Adrenal gland (tissue), 12 donors: ENCODE data around the gene CAPSL. TPM values are rescaled to one million over a fixed set of nuclear protein-coding genes. Genes with fewer than 3 reads are reported as not detected.

Source experiments
- DNase-seq, 7 donors: peaks; one replicate each; pipeline ENCODE4 v3.0.0-alpha.2; 2019 to 2020
- H3K27ac ChIP-seq, 5 donors: fragments of 200-600 bp; sonication (generic) in 4 of 5; 1 replicate in 3 of 5; 2 replicates in 2 of 5; pipeline versions ENCODE4 v1.5.1 to v1.8.0; 2016 to 2020; ENCODE audit warnings: mild to moderate bottlenecking in 1 of 5
- H3K27me3 ChIP-seq: fragments of 200-600 bp; 2 replicates; pipeline ENCODE4 v1.8.0; 2021
- H3K36me3 ChIP-seq, 2 donors: fragments of 200-600 bp; replicated peaks in 1 of 2; 1 replicate in 1 of 2; 2 replicates in 1 of 2; pipeline versions ENCODE4 v1.5.1 to v1.8.0; 2018 to 2022
- H3K4me1 ChIP-seq, 2 donors: fragments of 200-600 bp; replicated peaks in 1 of 2; 1 replicate in 1 of 2; 2 replicates in 1 of 2; pipeline versions ENCODE4 v1.5.1 to v1.8.0; 2018 to 2021
- H3K4me3 ChIP-seq, 4 donors: fragments of 200-600 bp; sonication (generic) in 3 of 4; one replicate each; pipeline ENCODE4 v1.5.1; 2016 to 2018
- H3K9me3 ChIP-seq, 3 donors: fragments of 200-600 bp; sonication (generic) in 1 of 3; replicated peaks in 1 of 3; 1 replicate in 2 of 3; 2 replicates in 1 of 3; pipeline versions ENCODE4 v1.5.1 to v1.8.0; 2016 to 2021
- POLR2A ChIP-seq, 2 donors: fragments of 450-650 bp; IDR thresholded peaks; one replicate each; pipeline ENCODE4 v1.6.1; 2017; ENCODE audit warnings: antibody characterized with exemption in 2 of 2, mild to moderate bottlenecking in 2 of 2, moderate library complexity in 1 of 2
- WGBS, 4 donors: extraction: QIAGEN DNeasy Blood & Tissue Kit in 2 of 4; methylation state at CpG; one replicate each; pipeline versions ENCODE4 v1.1.5 to v1.1.7; 2013 to 2017; 5-methylcytosine and 5-hydroxymethylcytosine counted together
- intact Hi-C, 2 donors: fragments of 100-400 bp; cut with DNase I; formaldehyde crosslinking; loops; one replicate each; pipeline versions ENCODE4 v1.14.1 to v1.15.0; 2022 to 2023
- polyA plus RNA-seq, 3 donors: library from polyadenylated mRNA; stranded (reverse); fragments of 200-250 nt in 2 of 3; fragments of 350-450 nt in 1 of 3; fragmentation: Illumina TruSeq in 1 of 3; extraction: RNeasy Lipid Tissue Mini Kit (QIAGEN cat#74804) in 1 of 3; gene quantifications; one replicate each; pipeline ENCODE4 v1.2.3, GENCODE V29; 2013 to 2014
- total RNA-seq, 9 donors: library from RNA; depleted of rRNA in 4 of 9; stranded (reverse); fragments of >200 nt in 4 of 9; fragments of 120-200 nt in 1 of 9; fragmentation: NEBNext Ultra II Directional in 1 of 9; extraction: Animal tissue kit (Norgen Biotek cat#: 25700) in 1 of 9; gene quantifications; one replicate each; pipeline versions ENCODE4 v1.1.0 to v1.2.4, GENCODE V29; 2013 to 2023
- TF ChIP-seq, protein P1 (sequence below), 6 experiments: fragments of 450-650 bp in 4 of 6; fragments of 200-600 bp in 2 of 6; sonication (generic) in 1 of 6; IDR thresholded peaks; 1 replicate in 5 of 6; 2 replicates in 1 of 6; pipeline versions ENCODE4 v1.5.1 to v1.8.0; 2016 to 2021; ENCODE audit warnings: antibody characterized with exemption in 6 of 6, mild to moderate bottlenecking in 2 of 6, moderate library complexity in 1 of 6
- donor health status: healthy with polysubstance abuse.
- donor health status: Bipolar disorder and iron deficiency.
- donor health status: DM: yes; HTN: yes; CAD: no.
- donor health status: DM: no; HTN: no; CAD: no.
- donor health status: DM: no; HTN: no; CAD: no.
- donor health status: DM: yes; HTN: yes; CAD: no.

CAPSL gene
- total and polyA plus RNA-seq, 12 donors = 0.27 TPM; not detected in 11

GRCh38 chr5:35902046-35902672 is 36.3 kb downstream of the CAPSL start:
- no peak overlapping the region for H3K4me3 ChIP-seq
- no peaks in the 10 kb centered on the region for H3K4me1 ChIP-seq
- no peaks in the 10 kb centered on the region for H3K36me3 ChIP-seq
- no peaks in the 10 kb centered on the region for H3K27me3 ChIP-seq
- H3K9me3 ChIP-seq = no peaks in the 10 kb centered on the region
- 76 to 91% (median 78%) methylated on average over 2 of the region's 2 CpGs for WGBS, 4 donors
- DNase-seq = no peak
- intact Hi-C loops = no loop called here
- TF ChIP-seq, protein P1, sequence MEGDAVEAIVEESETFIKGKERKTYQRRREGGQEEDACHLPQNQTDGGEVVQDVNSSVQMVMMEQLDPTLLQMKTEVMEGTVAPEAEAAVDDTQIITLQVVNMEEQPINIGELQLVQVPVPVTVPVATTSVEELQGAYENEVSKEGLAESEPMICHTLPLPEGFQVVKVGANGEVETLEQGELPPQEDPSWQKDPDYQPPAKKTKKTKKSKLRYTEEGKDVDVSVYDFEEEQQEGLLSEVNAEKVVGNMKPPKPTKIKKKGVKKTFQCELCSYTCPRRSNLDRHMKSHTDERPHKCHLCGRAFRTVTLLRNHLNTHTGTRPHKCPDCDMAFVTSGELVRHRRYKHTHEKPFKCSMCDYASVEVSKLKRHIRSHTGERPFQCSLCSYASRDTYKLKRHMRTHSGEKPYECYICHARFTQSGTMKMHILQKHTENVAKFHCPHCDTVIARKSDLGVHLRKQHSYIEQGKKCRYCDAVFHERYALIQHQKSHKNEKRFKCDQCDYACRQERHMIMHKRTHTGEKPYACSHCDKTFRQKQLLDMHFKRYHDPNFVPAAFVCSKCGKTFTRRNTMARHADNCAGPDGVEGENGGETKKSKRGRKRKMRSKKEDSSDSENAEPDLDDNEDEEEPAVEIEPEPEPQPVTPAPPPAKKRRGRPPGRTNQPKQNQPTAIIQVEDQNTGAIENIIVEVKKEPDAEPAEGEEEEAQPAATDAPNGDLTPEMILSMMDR (IDR thresholded peaks at IDR 0.05) = no peak
- TF ChIP-seq POLR2A (IDR thresholded peaks at IDR 0.05) = no peak
- H3K27ac ChIP-seq = no peak overlapping the region

DNA sequence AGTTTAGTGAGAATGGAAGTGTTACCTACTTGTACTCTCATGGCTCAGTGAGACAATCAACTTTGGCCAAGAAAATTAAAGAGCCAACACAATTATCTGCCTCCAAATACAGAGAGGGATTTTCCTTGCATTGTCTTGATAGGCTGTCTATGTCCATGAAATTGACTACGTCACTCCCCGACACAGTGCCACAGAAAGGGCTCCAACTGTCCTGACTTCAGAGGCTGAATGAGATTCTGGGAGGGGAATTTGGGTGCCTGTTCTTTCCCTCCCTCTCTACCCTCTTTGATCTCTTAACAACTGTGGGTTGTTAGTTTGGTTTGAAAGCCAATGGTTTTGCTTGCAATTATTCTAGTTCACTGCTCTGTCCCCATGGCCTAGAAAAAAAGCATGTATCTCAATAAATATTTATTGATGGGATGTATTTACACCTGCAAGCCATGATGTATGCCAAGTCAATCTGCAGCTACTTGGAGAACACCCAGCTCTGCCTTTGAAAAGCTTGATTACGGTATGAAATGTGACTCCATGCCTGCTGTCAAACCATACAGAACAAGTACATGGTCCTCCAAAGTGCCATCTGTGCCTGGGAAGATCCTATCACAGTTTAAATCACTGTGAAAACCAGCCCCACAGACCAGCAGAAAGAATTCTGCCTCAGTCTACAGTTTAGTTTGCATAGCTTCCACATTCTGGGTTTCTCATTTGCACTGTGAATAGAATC is 37.3 kb downstream of the CAPSL start:
- no peak for TF ChIP-seq POLR2A (IDR thresholded peaks at IDR 0.05)
- TF ChIP-seq, protein P1 (IDR thresholded peaks at IDR 0.05) = no peak
- intact Hi-C loops = no loop called here

GRCh38 chr5:35899800-35900199 is 38.6 kb downstream of the CAPSL start:
- Histone ChIP-seq H3K36me3 (no peaks in the 10 kb centered on the region), H3K4me3 (no peak overlapping the region), H3K27ac (no peak overlapping the region), H3K27me3 (no peaks in the 10 kb centered on the region), H3K9me3 (no peaks in the 10 kb centered on the region), H3K4me1 (no peaks in the 10 kb centered on the region)
- intact Hi-C loops = no loop called here
- DNase-seq = no peak
- TF ChIP-seq, protein P1 (IDR thresholded peaks at IDR 0.05) = no peak
- no peak for TF ChIP-seq POLR2A (IDR thresholded peaks at IDR 0.05)
- WGBS, 4 donors = 48 to 59% (median 50%) methylated on average over 3 of the region's 3 CpGs

More for the DNA sequence above, 37.3 kb downstream of the CAPSL start:
- 90 to 97% (median 93%) methylated on average over 3 of the region's 3 CpGs for WGBS, 4 donors
- Histone ChIP-seq H3K4me1 (no peaks in the 10 kb centered on the region), H3K27ac (no peak overlapping the region), H3K9me3 (no peaks in the 10 kb centered on the region), H3K36me3 (no peaks in the 10 kb centered on the region), H3K27me3 (no peaks in the 10 kb centered on the region), H3K4me3 (no peak overlapping the region)
- no peak for DNase-seq

DNA sequence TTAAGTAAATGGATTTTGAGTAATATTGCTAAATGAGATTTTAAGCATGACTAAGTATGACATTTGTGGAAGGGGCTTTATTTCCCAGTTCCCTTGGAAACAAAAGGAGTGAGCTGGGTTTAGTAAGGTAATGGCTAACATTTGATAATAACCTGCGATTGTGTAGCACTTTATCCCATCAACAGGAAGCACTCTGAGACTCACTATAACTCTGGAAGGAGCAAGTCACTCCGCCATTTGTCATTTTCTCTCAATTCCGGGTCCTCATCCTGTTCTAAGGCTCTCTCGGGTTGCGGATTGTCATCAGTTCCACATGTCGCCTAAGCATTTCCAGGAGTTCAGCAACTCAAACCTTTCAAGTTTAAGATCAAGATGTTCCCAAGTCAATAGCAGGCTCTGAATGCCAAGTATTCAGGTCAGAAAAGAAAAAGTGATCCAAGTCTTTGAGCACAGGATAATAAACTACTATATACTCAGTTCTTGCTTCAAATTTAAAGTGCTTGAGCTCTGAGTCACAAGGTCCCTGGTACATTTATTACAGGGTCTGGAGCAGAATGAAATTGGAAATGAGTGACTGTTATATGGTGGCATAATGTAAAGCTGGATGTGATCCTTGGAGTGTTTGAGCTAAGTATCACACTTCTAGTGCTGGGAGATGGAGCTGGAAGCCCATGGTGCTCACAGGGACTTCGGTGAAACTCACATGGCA is 39.3 kb downstream of the CAPSL start:
- no peak overlapping the region for H3K27ac ChIP-seq
- DNase-seq = no peak
- WGBS, 4 donors = 62 to 86% (median 77%) methylated on average over 7 of the region's 7 CpGs
- no peaks in the 10 kb centered on the region for H3K36me3 ChIP-seq
- no peaks in the 10 kb centered on the region for H3K9me3 ChIP-seq
- TF ChIP-seq, protein P1 (IDR thresholded peaks at IDR 0.05) = no peak
- TF ChIP-seq POLR2A (IDR thresholded peaks at IDR 0.05) = no peak
- intact Hi-C loops = no loop called here
- no peaks in the 10 kb centered on the region for H3K27me3 ChIP-seq
- no peak overlapping the region for H3K4me3 ChIP-seq
- no peaks in the 10 kb centered on the region for H3K4me1 ChIP-seq
